GM19238 (cell line): ENCODE data around the gene IDUA.
"Not testable (repeated sequence)": the region's sequence is repeated elsewhere in the genome, so short reads cannot be mapped to it uniquely, and the experiment has no call there.

ENCODE experiments used
- DNase-seq: peaks from one replicate; pipeline ENCODE4 v3.0.0; 2011; ENCODE audit warnings: low spot score; ENCODE audit not compliant: insufficient read length

IDUA gene

GRCh38 chr4:967113-968104 lies 19.4 kb upstream of the IDUA start:
- no peak for DNase-seq

GRCh38 chr4:968221-968620 lies 18.6 kb upstream of the IDUA start:
- DNase-seq: no peak

GRCh38 chr4:968621-969394 lies 18.0 kb upstream of the IDUA start:
- no peak for DNase-seq

- DNase-seq: no peak
Observed at GRCh38 chr4:970046-970745, 16.6 kb upstream of the IDUA start.

DNA sequence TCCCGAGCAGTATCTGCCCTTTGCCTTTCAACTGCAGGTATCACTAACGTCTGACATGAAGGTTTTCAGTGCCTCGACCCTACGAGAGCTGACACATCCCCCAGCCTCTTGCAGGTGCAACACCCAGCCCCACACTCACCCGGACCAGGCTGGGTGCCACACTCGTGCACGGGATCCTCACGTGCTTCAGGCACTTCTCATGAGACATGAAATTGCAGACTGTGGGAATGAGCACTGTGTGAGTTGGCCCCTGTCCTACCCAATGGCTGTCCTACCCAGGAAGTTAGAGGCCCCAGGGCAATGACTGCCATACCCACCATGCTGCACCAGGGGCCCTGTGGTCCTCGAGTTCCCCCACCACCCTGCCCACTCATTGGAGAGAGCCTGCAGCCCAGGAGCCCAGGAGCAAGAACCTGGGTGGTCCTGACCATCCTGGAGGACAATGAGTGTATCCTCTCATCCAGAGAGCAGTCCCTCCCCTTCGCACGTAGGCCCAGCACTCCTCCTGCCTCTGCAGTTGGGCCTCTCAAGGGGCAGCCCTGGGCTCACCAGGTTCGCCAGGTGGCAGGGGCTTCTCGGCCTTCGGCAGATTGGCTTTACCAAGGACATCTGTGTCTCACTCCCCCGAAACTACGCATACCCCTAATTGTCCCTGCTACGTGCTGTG lies 15.9 kb upstream of the IDUA start:
- no peak for DNase-seq

GRCh38 chr4:971666-972500 lies 15.0 kb upstream of the IDUA start:
- no peak for DNase-seq

DNA sequence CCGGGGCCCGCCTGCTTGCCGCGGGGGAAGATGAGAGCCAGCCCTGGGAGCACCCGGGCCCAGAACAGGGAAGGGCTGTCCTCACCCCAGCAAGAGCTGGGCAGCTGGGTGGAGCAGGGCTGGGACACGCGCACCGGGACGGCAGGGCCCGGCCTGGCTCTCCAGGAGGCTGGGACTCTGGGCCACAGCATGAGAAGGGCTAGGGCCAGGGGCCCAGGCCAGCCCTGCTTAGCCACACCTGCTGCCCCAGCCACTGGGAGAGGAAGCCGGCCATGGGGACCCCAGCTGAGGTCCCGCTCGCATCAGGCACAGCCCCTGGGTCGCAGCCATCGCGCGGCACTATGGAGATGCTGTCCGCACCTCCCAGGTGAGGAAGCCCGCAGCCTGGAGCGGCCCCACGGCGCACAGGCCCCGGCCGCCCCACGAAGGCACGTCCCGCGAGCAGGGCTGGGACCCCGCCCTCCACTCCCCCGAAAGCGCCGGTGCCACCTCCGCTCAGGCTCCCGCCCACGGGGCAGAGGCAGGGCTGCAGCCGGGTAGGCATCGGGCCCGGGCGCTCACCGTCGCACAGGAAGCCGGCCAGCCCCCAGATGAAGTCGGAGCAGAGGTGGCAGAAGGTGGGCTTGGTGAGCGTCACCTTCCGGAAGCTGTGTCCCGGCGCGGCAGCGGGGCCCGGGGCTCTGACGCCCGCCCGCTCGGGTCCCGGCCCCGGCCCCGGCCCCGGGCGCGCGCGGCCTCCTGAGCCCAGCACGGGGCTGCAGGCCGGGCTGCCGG lies 14.0 kb upstream of the IDUA start:
- peak; percentile 75 for DNase-seq

GRCh38 chr4:973431-974397 lies 13.1 kb upstream of the IDUA start, which contains the start of gene DGKQ:
TSS of gene DGKQ (minus strand) at chr4:973569. CDS start at chr4:973482, 87 bp downstream.
- peak; percentile 99 for DNase-seq

- no peak for DNase-seq
Observed at GRCh38 chr4:974668-975067, 12.2 kb upstream of the IDUA start.

DNA sequence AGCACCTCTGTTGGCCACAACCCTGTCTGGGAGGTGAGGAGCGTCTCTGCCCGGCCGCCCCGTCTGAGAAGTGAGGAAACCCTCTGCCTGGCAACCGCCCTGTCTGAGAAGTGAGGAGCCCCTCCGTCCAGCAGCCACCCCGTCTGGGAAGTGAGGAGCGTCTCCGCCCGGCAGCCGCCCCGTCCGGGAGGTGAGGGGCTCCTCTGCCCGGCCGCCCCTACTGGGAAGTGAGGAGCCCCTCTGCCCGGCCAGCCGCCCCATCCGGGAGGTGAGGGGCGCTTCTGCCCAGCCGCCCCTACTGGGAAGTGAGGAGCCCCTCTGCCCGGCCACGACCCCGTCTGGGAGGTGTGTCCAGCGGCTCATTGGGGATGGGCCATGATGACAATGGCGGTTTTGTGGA lies 10.8 kb upstream of the IDUA start:
- not testable (repeated sequence) for DNase-seq

DNA sequence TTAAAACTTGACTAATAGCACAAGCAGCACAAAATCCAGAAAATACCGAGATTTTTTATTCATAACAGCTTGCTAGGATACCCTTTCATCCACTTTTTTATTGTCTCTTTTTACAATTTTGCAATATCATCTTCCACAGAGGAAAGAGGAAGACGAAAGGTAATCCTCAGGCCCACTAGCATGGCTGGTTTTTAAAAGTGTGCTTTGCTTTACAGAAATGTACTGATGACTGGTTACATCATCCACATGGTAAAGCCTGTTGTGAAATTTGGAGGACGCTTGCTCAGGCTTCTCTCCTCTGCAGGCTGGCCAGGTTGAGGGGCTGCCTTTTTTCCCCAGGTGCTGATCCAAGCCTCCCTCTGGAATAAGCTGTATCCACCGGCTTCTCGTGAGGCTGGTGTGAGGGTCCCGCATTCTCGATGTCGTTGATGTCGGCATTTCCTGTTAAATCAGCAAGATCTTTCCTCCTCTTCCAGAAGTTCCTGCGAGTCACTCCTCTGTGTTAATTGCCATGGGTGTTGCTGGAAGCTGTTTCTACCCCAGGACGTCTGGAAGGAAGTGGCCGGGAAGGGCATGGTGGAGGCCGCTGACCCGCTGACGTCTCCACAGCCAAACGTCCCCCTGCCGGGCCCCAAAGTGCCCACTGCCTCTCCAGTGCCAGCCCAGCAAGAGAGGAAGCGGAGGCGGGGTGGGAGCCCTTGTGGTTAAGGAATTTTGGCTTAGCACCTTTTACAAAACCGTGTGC lies 7.7 kb upstream of the IDUA start:
- no peak for DNase-seq

DNA sequence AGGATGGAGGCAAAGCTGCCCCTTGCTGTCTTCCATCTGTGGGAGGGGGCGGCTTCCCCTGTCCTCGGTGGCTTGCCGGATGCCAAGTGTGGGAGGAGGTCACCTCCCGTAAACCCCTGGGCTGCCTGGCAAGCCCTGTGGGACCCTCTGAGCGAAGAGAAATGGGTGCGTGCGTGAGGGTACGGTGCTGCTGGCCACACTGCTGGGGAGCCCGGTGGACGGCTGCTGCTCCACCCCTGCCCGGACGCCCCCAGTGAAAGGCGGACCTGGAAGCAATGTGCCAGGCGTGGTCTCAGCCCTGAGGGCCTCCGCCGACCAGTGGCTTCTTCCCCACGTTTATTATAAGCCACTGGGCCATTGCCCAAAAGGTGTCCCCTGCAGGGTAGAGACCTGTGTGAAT lies 4.6 kb upstream of the IDUA start:
- DNase-seq: no peak

DNA sequence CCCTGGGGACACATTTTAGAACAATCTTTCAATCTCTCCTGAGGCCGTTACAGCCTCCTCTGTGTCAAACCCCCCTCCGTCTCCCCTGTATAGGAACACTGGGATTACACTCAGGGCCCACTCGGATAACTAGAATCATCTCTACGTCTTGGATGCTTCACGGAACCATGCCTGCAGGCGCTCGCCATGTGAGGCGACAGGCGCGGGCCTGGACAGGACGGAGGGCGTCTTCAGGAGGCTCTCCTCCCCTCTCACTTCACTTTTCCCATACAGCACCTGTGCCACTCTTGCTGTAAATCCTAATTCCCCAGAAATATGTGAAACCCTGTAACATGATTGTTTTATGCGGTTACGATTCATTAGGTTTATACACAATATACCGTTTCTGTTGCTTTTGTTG lies 4.0 kb upstream of the IDUA start:
- no peak for DNase-seq

DNA sequence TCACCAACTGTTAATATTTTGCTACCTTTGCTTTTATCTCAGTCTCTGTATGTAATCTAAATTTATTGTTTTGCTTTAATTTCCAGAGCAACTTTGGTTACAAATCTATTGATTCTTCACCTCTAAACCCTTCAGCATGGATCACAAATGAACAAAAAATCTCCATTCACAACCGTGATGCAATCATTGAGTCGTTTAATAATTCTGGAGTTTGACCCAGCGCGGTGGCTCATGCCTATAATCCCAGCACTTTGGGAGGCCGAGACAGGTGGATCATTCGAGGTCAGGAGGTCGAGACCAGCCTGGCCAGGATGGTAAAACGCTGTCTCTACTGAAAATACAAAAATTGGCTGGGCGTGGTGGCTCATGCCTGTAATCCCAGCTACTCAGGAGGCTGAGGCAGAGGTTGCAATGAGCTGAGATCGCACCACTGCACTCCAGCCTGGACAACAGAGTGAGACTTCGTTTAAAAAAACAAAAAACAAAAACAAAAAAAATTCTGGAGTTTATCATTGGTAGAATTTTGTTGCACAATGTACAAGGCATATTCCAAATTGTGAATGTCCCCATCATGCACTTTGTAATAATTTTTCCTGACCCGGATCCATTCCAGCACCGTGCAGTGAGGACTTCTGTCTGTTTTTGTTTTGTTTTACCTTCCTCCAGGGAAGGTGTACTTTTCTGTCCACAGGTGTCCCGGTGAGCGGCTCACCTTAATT lies 2.3 kb upstream of the IDUA start:
- DNase-seq: no peak

GRCh38 chr4:985123-985830 lies 1.6 kb upstream of the IDUA start:
- peak; percentile 56 for DNase-seq

DNA sequence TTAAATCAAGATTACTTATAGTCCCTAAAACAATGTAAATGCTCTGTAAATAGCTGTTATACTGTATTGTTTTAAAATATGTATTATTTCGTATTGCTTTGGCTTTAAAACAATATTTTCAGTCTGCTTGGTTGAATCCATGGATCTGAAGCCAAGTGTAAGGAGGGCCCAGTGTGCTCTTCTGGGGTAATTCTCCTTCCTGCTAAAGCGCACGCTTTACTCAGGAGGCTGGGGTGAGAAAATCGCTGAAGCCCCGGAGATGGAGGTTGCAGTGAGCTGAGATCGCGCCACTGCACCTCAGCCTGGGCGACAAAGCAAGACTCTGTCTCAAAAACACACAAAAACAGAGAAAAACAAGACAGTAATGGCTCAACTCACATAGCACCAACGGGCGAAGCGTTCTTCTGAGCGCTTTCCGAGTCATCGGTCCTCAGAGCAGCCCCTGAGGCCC lies 391 bp upstream of the IDUA start:
- no peak for DNase-seq
